Middle frontal gyrus (tissue), 1 donor: Measurements from ENCODE around the gene NBAS.

Experiments
- DNase-seq: peaks from one replicate; pipeline ENCODE4 v3.0.0-alpha.2; 2015; ENCODE audit warnings: low spot score; ENCODE audit errors: extremely low spot score

The NBAS gene

DNA sequence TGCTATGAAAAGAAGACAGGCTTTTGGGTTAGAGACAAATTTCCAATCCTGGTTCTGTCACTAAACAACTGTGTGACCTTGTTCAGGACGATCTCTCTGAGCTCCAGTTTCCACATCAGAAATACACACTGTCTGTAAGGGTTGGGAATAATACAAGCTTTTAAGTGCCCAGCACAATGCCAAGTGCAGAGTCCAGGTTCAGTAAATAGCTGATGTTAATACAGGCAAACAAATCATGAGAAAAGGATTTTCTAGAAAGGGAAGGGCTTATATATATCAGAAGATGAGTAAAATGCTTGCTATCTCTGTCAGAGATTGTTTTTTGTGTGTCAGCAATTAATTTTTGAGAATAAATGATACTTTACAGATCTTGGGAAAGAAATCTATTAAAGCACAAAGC, 388.3 kb downstream of the NBAS start:
- no peak for DNase-seq

GRCh38 chr2:15170070-15170775, 390.9 kb downstream of the NBAS start:
- DNase-seq: no peak

DNA sequence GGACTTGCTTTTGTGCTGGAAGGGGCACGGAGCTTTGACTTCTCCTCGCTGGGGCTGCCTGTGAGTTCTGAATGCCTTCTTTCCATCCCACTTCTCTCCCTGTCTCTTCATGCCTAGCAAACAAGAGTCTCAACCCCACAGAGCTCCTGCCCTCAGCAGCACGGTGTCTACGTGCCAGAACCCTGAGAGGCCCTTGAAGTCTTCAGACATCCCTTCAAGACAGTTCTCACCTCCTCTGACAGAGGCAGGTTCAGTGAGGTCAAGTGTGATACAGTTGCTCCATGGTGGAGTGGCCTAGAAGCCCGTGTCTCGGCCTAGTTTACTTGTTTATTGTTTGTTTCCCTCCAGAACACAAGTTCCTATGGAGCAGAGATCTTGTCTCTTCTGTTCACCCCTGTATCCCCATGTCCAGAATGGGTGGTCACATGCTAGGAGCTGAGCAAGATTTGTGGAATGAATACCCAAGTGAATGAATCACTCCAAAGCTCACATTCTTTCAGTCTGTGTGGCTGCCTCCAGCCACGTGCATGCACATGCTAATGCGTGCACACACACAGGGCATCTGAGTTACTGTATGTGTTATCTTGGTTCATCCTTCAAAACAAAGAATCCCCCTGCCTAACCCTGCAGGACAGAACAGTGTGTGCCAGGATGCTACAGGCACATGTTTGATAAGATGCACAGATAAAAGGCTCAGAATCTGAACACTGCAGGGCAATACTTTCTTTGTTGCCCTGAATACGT, 391.6 kb downstream of the NBAS start:
- no peak for DNase-seq

DNA sequence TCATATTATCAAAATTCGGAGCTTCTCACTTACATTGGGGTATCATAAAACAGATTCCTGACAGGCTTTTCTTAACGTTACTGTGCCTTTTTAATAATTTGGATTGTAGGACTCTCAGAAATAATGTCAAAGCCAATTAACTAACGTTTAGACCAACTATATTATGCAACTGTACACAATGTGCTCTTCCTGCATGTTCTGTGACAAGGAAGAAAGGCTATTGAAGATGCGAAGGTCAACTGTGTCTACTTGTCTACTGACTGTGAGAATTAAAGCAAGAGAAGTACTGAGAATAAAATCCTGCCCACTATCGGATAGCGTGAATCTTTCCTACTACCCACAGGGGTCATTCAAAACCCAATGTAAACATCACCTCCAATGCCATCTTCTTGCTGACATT, 393.0 kb downstream of the NBAS start:
- no peak for DNase-seq

DNA sequence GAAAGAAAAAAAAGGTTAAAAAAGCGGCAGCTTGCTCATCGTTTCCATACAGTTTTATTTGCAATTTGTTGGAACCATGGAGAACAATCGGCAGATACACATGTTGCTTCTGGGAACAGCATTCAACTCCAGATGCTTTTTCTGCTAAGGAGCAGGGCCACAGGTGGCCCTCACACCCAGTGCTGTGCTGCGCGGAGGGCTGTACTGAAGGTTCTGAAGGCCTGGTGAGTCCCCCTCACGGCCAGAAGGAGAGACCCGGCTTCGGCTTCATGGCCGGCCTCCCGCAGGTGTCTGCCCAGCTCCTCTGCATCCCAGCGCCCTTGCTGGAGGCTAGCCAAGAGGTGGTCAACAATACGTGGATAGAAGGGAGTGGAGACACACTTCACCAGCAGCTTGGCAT, 394.3 kb downstream of the NBAS start:
- DNase-seq: no peak

DNA sequence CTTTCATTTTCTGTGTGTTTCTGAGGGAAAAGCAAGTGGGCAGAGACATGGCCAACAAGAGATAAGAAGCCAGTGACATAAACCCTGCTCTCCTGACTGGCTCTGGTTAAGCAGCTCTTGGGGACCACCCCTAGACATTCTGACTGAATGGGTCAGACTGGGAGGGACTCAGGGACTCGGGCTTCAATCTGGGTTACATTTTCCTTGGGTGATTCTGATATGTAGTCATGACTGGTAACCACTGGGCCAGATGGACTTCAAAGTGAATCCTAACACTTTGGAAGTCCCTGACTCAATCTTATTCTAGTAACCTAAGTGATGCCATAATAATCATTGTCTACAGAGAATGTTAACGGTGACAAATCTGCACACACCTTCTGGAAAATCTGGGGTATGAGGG, 397.8 kb downstream of the NBAS start:
- no peak for DNase-seq

- DNase-seq: no peak
These were observed 398.5 kb downstream of the NBAS start for GRCh38 chr2:15162620-15163019.

DNA sequence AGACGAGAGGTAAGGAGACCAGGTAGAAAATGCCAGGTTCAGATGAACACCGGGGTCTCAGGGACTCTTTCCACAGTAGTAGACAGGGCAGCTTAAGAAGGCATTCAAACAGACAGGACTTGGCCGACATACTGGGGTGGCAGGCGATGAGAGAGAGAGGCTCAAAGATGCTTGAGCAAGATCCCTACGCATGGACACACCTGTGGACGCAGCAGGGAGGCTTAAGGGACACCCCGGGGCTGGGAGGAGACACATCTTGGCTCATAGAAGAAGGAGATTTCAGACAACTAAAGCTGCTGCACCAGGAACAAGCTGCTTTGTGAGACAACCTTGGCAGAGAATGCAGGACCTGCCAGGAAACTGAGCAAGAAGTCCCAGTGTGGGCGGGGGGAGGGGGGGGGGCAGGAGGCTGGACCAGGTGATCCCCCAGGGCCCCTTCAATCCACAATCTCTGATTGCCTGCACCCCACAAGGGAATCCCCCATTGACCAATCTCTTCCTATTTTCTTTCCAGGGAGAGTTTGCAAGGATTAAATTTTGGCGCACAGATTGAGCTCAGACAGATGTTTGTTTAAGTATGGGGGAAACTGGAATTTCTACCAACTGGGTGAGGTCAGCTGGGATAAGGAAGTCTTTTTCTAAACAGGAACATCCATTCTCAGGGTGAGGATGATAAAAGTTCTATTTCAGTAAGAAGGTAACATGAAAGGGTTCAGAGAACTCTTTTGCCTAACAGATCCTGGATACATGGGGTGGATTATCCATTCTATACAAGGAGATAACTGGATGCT, 400.7 kb downstream of the NBAS start:
- DNase-seq: no peak

DNA sequence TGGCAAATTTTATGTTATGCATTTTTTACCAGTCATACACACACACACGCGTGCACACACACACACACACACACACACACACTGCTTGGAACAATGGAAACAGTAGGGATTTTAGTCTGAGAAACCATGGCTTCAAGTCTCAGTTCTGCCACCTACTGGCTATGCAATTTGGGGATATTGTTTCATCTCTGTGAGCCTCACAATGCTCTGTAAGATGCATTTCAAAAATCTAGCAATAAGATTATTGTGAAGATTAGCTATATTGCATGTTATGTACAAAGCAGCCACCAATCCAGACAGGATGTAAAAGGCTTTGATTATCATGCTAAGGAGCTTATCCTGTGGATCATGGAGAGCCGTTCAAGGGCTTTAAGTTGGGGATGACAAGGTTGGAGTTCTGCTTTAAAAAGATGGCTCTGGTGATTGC, 401.4 kb downstream of the NBAS start:
- DNase-seq: peak; percentile 66

DNA sequence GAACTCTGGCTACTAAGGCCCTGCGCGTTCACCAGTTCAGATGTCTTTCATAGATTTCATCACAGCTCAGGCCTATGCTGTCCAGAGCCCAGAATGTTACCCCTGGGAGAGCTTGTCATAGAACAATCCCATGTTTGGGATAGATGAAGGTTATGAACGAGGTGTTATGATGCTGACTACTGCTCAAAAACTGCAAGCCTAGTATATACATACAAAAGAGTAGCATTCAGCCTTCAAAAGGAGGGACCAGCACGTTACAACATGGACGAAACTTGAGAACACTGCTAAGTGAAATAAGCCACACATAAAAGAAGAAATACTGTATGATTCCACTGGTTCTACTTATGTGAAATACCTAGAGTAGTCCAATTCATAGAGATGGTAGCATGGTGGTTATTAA, 401.9 kb downstream of the NBAS start:
- no peak for DNase-seq

- DNase-seq: no peak
These were observed 402.6 kb downstream of the NBAS start for GRCh38 chr2:15158532-15158931.

DNA sequence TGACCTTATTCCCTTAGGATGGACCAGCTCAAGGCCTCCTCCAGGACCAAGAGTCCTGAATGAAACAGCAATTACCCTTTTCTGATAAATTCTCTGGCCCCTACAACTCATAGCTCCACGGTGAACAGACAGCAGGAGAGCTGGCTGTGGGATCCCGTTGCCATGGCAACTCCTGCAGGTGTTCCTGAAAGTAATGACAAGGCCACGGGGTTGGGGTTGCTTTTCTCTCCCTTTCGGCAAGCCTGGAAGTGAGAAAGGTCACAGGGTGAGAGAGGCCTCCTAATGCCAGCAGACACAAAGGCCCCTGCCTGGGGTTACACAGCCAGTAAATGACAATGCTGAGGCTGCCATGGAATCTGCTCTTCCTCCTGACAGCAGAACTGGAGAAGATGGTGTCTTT, 403.0 kb downstream of the NBAS start:
- DNase-seq: no peak

GRCh38 chr2:15155959-15156574, 405.1 kb downstream of the NBAS start:
- no peak for DNase-seq

DNA sequence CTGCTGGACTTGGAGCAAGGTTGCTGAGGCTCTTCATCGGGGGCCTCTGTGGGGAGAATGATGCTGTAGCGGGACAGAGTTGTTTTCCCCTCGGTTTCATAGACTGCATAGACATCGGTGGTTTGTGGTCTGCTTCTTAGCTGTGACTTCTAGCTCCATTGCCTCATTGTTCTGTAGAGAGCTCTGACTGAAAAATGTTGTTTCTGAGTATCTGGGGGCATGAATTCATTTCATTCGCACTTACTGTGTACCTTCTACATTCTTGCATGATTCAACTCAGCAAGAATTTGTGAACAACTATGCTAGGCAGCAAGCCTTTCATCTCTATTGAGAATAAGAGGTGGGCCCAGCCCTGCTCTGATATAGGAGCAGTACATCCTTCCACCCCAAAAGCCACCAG, 406.8 kb downstream of the NBAS start:
- DNase-seq: no peak

GRCh38 chr2:15152382-15152781, 408.8 kb downstream of the NBAS start:
- DNase-seq: no peak

DNA sequence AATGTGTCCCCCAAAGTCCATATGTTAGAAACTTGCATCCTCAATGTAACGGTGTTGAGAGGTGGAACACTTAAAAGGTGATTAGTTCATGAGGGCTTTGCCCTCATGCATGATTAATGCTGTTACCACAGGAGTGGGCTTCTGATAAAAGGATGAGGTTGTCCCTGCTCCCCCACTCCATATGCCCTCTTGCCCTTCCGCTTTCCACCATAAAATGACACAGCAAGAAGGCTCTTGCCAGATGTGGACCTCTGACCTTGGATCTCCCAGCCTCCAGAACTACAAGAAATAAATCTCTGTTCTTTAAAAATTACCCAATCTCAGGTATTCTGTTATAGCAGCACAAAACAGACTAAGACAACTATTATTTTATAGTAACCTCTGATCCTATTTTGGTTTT, 412.1 kb downstream of the NBAS start:
- no peak for DNase-seq

DNA sequence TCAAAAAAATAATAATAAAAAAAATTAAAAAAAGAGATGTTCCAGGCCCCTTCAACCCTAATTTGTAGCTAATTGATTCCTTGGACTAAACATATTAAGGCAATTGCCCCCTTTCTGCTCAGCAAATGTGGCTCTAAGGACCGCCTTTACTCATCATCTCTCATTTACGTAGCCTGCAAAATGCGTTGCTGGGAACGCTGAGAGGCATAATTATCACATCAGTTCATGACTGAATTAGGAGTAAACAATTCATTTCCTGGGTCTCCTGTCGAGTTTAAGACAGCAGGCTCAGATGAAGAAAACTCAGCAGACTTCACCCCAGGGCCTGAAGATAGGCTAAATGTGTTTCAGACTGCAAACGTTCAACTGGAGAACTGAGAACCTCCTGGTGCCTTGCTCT, 413.5 kb downstream of the NBAS start:
- no peak for DNase-seq

DNA sequence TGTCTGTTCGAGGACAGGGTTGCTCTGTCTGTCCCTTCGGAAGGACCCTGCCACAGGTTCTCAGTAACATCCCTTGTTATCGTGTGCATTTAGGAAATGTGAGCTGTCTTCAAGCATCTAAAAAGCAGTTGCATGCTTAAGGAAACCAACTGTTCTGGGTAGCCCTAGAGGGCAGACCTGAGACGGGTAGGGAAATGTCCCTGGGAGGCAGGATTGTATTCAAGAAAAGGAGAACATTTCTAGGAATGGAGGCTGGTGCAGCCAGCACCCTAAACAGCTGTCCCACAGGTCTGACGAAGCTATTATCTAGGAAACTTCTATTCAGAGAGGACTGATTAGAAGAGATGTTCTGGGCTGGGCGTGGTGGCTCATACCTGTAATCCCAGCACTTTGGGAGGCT, 414.2 kb downstream of the NBAS start:
- DNase-seq: no peak

DNA sequence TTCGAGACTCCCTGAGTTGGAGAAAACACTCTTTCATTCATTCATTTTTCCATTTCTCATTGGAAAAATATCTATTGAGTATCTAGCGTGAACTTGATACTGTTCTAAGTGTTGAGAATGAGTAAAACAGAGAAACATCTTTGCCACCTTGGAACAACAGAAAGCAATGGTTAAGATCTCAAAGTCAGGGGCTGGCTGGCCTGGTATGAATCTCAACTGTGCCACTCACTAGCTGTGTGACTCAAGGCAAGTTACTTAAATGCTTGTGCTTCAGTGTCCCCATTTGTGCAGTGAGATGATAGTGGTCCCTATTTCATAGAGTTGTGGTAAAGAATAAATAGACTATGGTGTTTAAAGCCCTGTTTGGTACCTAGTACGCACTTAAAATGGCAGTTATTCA, 415.2 kb downstream of the NBAS start:
- DNase-seq: no peak

GRCh38 chr2:15145046-15145817, 415.9 kb downstream of the NBAS start:
- DNase-seq: no peak

DNA sequence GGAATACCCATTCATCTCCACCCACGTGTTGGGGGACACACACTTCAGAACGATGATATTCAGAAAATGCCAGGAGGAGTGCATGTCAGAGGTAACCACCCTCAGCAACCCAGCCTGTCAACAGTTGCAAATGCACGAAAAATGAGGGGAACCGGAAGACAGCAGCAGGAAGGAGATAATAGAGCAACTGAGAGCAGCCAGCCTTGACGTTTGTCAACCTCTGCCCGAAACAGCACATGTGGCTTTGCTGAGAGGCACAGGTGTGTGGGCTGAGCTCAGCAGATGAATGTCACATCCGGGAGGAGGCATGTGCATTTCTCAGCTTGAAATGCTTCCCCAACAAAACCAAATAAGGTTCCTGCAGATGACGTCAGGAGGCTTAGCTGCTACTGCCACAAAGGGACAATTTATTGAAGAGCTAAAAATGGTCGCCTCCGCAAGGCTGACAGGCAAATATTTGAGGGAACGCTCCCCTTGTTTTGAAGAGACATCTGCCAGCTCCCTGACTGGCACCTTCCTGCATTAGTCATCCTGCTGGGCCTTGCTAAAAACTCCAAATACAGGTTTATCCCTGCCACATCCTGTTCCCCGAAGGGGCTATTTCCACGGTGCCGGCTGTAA, 419.0 kb downstream of the NBAS start:
- DNase-seq: no peak
